ENCODE measurements around the gene PPM1A.

PPM1A gene

DNA sequence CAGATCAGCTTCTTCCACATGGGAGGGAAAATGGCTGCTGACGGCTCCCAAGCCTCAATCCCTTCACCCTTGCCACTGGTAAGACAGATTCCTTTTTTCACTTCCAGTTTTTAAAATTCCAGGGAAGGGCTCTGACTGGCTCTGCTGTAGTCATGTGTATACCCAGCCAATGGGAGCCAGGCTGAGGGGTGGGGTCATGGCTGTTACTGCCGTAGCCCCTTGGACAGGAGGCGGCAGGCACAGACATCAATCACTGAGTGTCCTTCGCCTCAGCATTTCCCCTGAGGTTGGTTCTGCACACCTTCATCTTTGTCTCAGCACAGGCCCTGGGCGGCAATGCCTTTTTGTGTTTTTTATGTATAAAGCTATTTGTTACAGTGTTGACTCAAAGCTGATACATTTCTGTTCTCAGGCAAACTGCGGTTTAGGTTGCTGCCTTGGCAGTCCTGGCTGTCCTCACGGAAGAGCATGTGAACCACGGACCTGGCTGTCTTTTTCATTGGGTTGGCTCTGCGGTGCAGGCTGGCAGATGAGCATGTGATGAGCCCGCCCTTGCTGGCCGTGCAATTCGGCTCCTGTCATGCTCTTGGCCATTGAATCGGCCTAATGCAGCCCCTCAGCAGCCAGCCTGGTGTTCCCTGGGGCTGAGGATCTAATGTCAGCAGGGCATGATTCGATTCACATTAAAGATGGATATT is 74.3 kb downstream of the PPM1A start:
- no peak for DNase-seq (ENCODE audit: low read depth)

DNA sequence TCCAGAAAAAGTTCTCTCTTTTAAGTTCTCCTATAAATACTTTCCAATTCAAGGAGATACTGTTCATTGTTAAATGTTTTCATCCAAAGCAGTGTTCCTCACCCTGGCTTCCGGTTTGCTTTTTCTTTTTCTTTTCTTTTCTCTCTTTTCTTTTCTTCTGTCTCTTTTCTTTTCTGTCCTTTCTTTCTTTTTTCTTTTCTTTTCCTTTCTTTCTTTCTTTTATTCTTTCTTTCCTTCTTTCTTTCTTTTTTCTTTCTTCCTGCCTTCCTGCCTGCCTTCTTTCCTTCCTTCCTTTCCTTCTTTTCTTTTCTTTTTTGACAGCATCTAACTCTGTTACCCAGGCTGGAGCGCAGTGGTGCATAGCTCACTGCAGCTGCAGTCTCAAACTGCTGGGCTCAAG is 75.8 kb downstream of the PPM1A start:
- no peak for DNase-seq (ENCODE audit: low read depth)

DNA sequence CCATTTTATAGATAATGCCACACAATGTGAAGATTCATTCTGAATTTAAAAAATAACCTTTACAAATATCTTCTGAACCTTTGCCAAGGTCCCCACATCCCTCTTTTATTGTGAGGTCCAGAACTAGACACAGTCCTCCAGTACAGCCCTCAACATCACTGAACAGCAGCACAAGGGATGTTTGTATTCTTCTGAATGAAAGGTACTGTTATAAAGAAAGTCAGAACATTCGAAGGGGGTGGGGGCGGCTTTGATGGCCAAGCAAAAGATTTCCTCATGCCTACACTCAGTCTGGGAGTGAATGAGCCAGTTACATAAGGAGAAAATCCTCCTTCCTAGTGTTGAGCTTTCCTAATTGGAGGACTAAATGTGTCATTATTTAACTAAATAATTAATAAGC is 77.3 kb downstream of the PPM1A start:
- no peak for DNase-seq (ENCODE audit: low read depth)

DNA sequence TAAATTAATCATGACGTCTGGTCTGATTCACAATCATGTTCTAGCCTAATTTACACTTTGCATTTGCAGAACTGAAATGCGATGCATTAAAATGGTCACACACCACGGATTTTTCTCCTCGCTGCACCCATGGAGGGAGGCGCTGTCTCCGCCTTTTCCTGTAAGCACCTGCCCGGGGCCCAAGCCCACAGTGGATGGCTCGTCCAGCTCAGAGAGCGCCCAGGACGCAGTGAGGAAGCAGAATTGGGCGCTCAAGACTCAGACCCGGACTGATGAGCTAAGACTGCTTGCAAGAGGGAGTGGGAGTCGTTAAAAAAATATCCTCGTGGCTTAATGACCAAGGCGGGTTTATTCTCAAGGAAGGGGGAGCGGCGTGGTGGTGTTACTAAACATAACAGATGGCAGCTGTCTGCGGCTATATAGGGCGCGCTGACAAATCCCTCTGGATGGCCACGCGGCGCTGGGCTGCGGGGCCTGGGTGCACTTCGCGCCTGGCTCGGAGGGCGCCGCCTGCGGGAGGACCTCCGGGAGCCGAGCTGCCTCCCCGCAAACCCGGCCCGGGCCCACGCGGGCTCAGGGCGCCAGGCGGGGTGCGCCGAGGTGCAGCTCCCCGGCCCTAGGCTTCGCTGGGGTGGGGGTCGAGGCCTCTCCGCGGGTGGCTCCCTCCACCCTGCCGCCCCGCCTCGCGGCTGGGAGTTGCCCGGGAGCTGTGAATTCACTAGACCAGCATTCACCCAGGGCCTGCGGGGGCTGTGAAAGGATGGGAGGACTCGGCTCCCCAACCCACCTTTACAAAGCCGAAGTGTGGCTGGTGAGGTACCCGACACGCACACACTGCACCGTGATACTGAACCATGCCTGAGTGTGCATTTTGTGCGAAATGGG is 78.7 kb downstream of the PPM1A start:
- peak; percentile 7 for DNase-seq (ENCODE audit: low read depth)

DNA sequence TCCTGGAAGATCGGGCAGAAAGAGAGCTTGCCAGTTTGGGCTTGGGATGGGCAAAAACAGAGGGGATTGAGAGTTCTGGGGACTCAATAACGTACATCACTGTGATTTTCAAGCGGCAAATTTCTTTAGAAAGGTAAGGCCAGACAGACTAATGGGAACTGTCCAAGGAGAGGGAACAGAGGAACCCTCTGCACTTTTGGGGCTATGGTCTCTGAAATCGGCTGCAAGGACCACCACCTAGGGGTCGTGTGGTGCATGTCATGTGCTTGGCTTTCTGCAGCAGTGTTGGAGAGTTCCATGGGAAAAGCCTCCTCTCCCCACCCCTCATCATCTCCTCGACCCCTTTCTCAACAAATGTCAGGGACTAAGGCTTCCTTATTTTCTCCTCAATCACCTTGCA is 79.6 kb downstream of the PPM1A start:
- no peak for DNase-seq (ENCODE audit: low read depth)

DNA sequence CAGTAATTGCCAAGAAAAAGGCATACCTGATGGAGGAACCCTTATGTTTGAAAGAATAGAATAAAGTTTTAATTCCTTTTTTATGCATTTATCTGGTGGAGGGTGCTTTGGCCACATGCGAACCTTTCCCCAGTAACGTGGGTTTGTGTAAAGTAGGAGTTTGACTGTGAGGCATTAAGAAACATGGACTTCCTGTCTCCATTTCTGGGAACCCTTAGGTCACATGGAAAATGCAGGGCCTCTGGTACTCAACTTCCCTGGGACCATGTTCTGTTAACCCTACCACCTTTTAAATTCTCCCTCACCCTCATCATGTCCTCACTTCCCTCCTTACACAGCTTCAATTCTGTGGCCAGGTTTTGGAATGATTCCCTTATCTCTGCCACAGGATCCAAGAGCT is 80.3 kb downstream of the PPM1A start:
- DNase-seq (ENCODE audit: low read depth), result no peak

DNA sequence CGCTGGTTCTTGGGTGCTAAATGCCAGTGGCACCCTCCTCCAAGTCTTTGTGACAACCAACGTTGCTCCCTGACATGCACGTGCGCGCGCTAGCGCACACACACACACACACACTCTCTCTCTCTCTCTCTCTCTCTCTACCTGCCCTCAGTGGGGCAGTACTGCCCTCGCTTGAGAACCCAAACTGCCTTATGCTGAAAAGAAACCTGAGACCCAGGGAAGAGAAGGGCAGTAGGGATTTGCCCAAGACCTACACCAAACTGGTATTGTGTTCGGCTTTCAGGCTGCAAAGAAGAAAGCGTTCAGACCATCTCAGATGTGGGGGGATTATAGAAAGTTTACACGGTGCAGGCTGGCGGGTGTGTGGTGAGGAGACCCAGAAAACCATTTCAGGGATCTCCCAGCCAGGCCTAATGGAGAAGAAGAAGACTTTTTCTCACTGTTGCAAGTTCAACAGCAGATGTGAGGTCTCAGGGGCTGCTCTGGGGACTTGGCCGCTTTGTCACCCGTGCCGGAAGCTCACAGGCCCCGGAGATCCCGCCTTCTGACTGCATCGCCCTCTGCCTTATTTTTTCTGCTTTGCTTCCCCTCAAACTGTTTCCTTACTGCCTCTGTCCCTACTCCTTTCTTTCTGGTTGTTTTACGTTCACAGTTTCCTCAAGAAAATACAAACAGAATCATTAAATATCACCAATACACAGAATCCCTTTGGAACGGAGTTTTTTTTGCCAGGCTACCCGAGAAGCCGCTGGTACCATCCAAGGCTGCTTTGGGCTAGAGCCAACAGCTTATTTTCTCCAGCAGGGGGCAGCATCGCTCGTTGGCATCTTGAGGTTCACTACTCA is 82.4 kb downstream of the PPM1A start:
- DNase-seq (ENCODE audit: low read depth), result peak; percentile 42

DNA sequence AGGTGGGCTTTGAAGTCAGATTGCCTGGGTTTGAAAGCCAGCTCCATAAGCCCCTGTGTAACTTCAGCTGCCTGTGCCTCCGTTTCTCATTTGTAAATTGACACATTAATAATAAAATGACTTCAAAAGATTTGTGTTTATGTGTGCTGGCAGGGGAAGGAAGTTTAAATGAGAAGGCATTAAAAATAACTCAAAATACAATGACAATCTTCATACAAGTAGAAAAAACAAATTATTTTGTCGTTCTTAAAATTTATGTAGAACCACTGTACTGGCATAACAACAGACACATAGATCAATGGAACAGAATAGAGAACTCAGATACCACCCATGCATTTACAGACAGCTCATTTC is 83.0 kb downstream of the PPM1A start:
- DNase-seq (ENCODE audit: low read depth), result no peak

DNA sequence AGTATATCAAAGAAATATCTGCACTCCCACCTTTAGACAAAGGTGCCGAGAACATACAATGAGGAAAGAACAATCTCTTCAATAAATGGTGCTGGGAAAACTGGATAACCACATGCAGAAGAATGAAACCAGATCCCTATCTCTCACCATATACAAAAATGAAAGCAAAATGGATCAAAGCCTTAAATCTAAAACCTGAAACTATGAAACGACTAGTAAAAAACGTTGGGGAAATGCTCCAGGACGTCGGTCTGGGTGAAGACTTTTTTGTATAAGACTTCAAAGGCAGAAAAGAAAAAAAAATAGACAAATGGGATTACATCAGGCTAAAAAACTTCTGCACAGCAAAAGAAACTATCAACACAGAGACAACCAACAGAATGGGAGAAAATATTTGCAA is 83.8 kb downstream of the PPM1A start:
- DNase-seq (ENCODE audit: low read depth), result no peak

DNA sequence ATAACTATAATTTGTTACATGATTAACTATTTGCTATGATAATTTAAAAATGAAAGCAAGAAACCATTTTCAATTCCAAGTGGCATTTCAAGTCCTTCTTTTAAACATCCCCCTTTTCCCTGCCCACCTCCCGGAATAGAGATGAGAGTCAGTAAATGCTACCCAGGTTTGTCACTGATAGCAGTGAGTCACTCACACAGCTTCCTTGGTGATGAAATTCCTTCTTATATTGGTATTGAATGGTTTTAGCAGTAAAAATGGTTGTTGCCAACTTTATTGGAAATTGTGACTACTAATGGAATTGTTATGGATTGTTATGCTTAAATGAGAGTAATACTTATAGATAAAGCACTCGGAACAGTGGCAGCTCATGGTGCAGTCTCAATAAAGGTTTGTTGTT is 90.5 kb downstream of the PPM1A start:
- DNase-seq (ENCODE audit: low read depth), result no peak

DNA sequence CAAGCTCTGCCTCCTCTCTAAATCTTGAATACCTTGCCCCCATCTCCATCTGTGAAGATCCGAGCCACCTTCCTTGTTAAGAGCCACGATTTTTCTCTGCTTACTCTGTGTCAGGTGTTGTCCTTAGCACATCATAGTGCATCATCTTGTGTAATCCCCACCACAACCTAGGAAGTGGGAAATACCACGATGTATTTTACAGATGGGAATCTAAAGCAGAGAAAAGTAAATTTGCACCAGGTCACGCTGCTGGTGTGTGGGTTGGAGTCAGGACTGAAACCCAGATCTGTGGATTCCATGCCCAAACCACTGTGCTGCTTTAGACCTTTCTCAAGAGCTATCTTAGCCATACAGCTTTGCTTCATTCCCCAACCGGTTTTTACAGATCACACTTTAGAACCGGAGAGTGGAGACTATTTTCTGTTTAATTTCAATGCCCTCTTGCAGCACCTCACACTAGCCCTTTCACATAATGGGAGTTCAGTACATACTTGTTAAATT is 94.6 kb downstream of the PPM1A start:
- no peak for DNase-seq (ENCODE audit: low read depth)

DNA sequence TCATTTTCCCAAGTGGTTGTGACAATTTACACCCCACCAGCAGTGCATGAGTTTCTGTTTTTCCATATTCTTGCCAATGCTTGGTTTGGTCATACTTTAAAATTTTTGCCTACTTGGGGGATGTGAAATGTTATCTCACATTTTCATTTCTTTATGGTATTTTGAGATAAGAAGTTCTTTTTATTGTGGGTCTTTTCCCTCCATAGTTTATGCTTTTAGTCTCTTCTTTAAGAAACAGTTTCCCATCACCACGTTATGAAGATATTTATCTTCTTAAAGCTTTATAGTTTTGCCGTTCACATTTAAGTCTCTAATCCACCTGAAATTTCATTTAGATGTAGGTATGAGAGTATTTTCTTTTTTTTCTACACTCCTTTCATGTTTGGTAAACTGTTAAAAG is 95.7 kb downstream of the PPM1A start:
- DNase-seq (ENCODE audit: low read depth), result no peak

DNA sequence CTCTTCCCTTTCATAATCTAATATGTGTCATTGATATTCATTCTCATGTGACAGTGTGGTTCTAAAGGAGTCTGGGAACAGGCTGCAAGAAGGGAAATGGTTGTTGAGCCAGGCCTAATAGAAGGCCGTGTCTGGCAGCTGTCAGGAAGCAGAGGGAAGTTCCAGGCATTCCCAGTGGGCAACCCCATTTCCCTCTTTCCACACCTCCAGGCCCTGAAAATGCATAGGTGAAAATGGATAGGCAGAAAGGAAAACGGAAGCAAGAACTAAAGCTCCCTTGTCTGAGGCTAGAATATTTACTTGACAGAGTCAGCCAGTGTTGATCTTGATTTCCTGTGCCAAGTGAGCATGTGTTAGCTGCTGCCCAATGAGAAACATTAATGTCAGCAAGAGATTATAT is 97.7 kb downstream of the PPM1A start:
- no peak for DNase-seq (ENCODE audit: low read depth)

DNA sequence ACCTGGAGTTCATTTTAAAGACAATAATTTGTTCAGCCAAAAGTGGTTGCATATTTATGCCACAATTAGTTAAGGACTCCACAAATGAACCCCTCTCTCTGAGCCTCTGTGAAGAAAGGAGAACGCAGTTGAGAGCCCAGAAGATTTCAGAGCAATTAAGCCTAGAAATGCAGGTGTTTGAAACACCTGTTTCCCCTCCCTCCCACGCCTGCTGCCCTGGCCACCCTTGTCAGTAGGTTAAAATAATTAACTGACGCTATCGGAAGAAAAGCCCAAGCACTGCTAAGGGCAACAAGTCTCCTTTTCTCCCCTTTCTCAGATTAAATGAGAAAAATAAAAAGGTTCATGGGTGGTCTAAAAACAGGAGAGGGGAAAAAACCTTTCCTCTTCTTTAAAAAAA is 99.2 kb downstream of the PPM1A start:
- no peak for DNase-seq (ENCODE audit: low read depth)

Measured in activated T-helper 1 cell treated with Interleukin-2 at 50 U/mL for 16 hours (primary cell).